ENCODE data around the gene DSP.

DNA sequence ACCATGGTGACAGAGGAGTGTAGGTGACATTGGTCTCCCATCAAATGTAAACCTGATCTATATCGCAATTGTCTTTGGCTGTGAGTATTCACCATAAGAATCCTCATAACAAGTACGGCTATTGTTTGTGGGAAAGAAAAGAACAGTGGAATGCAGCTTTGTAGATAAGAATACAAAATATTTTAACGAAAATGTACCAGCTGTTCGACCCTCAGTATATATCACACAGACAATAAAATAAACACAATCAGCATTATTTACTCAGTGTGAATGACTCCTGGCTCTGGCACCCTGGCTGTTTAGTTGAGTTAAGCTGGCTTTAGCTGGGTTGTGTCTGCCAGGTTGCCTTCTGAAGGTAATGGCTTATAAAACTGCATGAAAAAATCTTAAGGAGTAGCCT is 91.9 kb downstream of the DSP start:
- TF ChIP-seq, protein P1, sequence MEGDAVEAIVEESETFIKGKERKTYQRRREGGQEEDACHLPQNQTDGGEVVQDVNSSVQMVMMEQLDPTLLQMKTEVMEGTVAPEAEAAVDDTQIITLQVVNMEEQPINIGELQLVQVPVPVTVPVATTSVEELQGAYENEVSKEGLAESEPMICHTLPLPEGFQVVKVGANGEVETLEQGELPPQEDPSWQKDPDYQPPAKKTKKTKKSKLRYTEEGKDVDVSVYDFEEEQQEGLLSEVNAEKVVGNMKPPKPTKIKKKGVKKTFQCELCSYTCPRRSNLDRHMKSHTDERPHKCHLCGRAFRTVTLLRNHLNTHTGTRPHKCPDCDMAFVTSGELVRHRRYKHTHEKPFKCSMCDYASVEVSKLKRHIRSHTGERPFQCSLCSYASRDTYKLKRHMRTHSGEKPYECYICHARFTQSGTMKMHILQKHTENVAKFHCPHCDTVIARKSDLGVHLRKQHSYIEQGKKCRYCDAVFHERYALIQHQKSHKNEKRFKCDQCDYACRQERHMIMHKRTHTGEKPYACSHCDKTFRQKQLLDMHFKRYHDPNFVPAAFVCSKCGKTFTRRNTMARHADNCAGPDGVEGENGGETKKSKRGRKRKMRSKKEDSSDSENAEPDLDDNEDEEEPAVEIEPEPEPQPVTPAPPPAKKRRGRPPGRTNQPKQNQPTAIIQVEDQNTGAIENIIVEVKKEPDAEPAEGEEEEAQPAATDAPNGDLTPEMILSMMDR (IDR thresholded peaks at IDR 0.05) = no peak
- TF ChIP-seq, protein P2, sequence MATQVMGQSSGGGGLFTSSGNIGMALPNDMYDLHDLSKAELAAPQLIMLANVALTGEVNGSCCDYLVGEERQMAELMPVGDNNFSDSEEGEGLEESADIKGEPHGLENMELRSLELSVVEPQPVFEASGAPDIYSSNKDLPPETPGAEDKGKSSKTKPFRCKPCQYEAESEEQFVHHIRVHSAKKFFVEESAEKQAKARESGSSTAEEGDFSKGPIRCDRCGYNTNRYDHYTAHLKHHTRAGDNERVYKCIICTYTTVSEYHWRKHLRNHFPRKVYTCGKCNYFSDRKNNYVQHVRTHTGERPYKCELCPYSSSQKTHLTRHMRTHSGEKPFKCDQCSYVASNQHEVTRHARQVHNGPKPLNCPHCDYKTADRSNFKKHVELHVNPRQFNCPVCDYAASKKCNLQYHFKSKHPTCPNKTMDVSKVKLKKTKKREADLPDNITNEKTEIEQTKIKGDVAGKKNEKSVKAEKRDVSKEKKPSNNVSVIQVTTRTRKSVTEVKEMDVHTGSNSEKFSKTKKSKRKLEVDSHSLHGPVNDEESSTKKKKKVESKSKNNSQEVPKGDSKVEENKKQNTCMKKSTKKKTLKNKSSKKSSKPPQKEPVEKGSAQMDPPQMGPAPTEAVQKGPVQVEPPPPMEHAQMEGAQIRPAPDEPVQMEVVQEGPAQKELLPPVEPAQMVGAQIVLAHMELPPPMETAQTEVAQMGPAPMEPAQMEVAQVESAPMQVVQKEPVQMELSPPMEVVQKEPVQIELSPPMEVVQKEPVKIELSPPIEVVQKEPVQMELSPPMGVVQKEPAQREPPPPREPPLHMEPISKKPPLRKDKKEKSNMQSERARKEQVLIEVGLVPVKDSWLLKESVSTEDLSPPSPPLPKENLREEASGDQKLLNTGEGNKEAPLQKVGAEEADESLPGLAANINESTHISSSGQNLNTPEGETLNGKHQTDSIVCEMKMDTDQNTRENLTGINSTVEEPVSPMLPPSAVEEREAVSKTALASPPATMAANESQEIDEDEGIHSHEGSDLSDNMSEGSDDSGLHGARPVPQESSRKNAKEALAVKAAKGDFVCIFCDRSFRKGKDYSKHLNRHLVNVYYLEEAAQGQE (IDR thresholded peaks at IDR 0.05; ENCODE audit: insufficient read depth in 1 of 2, low read depth in 2 of 2, low read length in 1 of 2) = no peak

All from Panc1 (cell line).